ENCODE measurements around the gene CACNA1A.

Gene CACNA1A

GRCh38 chr19:13291913-13292312 is 214.4 kb downstream of the CACNA1A start:
- Histone ChIP-seq H3K79me2 (ENCODE audit: low read length) (no peaks in the 10 kb centered on the region), H3K27me3 (replicated peaks; ENCODE audit: insufficient read depth, low read length) (peaks cover 72% of the 10 kb centered on the region), H4K20me1 (ENCODE audit: insufficient read depth, low read length) (no peaks in the 10 kb centered on the region), H3K9me3 (replicated peaks; ENCODE audit: insufficient read depth, low read length) (no peaks in the 10 kb centered on the region), H3K36me3 (replicated peaks; ENCODE audit: insufficient read depth, low read length) (no peaks in the 10 kb centered on the region), H3K27ac (ENCODE audit: low read length) (no peak overlapping the region), H3K4me2 (ENCODE audit: low read depth, low read length) (no peak overlapping the region), H2AFZ (ENCODE audit: low read length) (no peak overlapping the region), H3K4me3 (ENCODE audit: low read length) (no peak overlapping the region), H3F3A (ENCODE audit: insufficient read depth, low read length) (no peaks in the 10 kb centered on the region), H3K4me1 (ENCODE audit: low read length) (no peaks in the 10 kb centered on the region), H3K9me2 (replicated peaks; ENCODE audit: insufficient read depth, low read length) (no peaks in the 10 kb centered on the region), H3K9ac (ENCODE audit: low read length) (no peak overlapping the region)
- TF ChIP-seq EZH2phosphoT487 (IDR thresholded peaks at IDR 0.05; ENCODE audit: low read length) = no peak
- TF ChIP-seq, protein P1, sequence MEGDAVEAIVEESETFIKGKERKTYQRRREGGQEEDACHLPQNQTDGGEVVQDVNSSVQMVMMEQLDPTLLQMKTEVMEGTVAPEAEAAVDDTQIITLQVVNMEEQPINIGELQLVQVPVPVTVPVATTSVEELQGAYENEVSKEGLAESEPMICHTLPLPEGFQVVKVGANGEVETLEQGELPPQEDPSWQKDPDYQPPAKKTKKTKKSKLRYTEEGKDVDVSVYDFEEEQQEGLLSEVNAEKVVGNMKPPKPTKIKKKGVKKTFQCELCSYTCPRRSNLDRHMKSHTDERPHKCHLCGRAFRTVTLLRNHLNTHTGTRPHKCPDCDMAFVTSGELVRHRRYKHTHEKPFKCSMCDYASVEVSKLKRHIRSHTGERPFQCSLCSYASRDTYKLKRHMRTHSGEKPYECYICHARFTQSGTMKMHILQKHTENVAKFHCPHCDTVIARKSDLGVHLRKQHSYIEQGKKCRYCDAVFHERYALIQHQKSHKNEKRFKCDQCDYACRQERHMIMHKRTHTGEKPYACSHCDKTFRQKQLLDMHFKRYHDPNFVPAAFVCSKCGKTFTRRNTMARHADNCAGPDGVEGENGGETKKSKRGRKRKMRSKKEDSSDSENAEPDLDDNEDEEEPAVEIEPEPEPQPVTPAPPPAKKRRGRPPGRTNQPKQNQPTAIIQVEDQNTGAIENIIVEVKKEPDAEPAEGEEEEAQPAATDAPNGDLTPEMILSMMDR (IDR thresholded peaks at IDR 0.05; ENCODE audit: low read length) = no peak
- TF ChIP-seq EZH2 (optimal IDR thresholded peaks at IDR 0.05; ENCODE audit: low read depth, low read length) = no peak
- no peak for DNase-seq

DNA sequence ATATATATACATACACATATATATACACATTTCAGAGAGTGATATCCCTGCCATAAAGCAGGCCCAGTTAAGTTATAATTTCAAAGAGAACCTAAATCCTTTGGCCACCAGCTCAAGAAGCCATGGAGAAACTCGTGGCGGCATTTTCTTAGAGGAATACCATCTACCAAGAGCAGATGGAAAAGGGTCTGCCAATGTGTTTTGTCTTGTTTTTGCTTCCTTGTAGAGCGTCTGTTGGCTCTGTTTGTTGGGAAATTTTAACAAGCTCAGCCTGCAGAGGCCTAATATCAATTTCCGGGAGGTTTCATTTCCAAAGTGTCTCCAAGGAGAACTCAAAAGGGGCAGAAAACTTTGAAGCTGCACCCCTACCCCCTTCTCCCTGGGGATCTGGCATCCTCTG is 215.5 kb downstream of the CACNA1A start:
- Histone ChIP-seq H3K9ac (ENCODE audit: low read length) (no peak overlapping the region), H3K4me2 (ENCODE audit: low read depth, low read length) (no peak overlapping the region), H3K79me2 (ENCODE audit: low read length) (no peaks in the 10 kb centered on the region), H3K36me3 (replicated peaks; ENCODE audit: insufficient read depth, low read length) (no peaks in the 10 kb centered on the region), H2AFZ (ENCODE audit: low read length) (no peak overlapping the region), H3K4me3 (ENCODE audit: low read length) (no peak overlapping the region), H3K9me2 (replicated peaks; ENCODE audit: insufficient read depth, low read length) (no peaks in the 10 kb centered on the region), H3F3A (ENCODE audit: insufficient read depth, low read length) (no peaks in the 10 kb centered on the region), H3K4me1 (ENCODE audit: low read length) (no peaks in the 10 kb centered on the region), H3K9me3 (replicated peaks; ENCODE audit: insufficient read depth, low read length) (no peaks in the 10 kb centered on the region), H3K27ac (ENCODE audit: low read length) (no peak overlapping the region), H3K27me3 (replicated peaks; ENCODE audit: insufficient read depth, low read length) (peaks cover 74% of the 10 kb centered on the region), H4K20me1 (ENCODE audit: insufficient read depth, low read length) (no peaks in the 10 kb centered on the region)
- no peak for DNase-seq
- TF ChIP-seq, protein P1 (IDR thresholded peaks at IDR 0.05; ENCODE audit: low read length) = no peak
- TF ChIP-seq EZH2 (optimal IDR thresholded peaks at IDR 0.05; ENCODE audit: low read depth, low read length) (no peak), EZH2phosphoT487 (IDR thresholded peaks at IDR 0.05; ENCODE audit: low read length) (no peak)

DNA sequence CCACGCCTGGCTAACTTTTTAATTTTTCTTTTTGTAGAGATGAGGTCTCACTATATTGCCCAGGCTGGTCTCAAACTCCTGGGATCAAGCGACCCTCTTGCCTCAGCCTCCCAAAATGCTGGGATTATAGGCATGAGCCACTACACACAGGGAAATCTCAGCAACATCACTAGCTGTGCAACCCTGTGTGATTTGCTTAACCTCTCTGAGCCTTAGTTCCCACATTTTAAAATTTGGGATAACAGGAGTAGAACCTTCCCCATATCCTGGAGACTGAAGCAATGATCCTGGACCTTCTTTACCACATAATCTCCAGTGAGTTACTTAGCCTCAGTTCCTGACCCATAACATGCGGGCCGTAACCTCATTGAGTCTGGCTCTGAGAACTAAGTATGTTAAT is 217.0 kb downstream of the CACNA1A start:
- H3K79me2 ChIP-seq (ENCODE audit: low read length) = no peaks in the 10 kb centered on the region
- TF ChIP-seq EZH2 (optimal IDR thresholded peaks at IDR 0.05; ENCODE audit: low read depth, low read length) = no peak
- TF ChIP-seq, protein P1 (IDR thresholded peaks at IDR 0.05; ENCODE audit: low read length) = no peak
- TF ChIP-seq EZH2phosphoT487 (IDR thresholded peaks at IDR 0.05; ENCODE audit: low read length) = no peak
- H3K9ac ChIP-seq (ENCODE audit: low read length) = no peak overlapping the region
- no peak for DNase-seq
- H3K4me2 ChIP-seq (ENCODE audit: low read depth, low read length) = no peak overlapping the region
- H3K4me1 ChIP-seq (ENCODE audit: low read length) = no peaks in the 10 kb centered on the region
- H3K27me3 ChIP-seq (replicated peaks; ENCODE audit: insufficient read depth, low read length) = peaks cover 76% of the 10 kb centered on the region
- H3K4me3 ChIP-seq (ENCODE audit: low read length) = no peak overlapping the region
- no peak overlapping the region for H3K27ac ChIP-seq (ENCODE audit: low read length)
- H3F3A ChIP-seq (ENCODE audit: insufficient read depth, low read length) = no peaks in the 10 kb centered on the region
- no peaks in the 10 kb centered on the region for H4K20me1 ChIP-seq (ENCODE audit: insufficient read depth, low read length)
- H3K9me3 ChIP-seq (replicated peaks; ENCODE audit: insufficient read depth, low read length) = no peaks in the 10 kb centered on the region
- no peaks in the 10 kb centered on the region for H3K36me3 ChIP-seq (replicated peaks; ENCODE audit: insufficient read depth, low read length)
- no peak overlapping the region for H2AFZ ChIP-seq (ENCODE audit: low read length)
- no peaks in the 10 kb centered on the region for H3K9me2 ChIP-seq (replicated peaks; ENCODE audit: insufficient read depth, low read length)

Data from MM.1S (cell line).